K562 (cell line): ENCODE data around the gene MKNK1. TPM values are rescaled to one million over a fixed set of nuclear protein-coding genes. Genes with fewer than 3 reads are reported as not detected.

Experiments
- ATAC-seq: fragments of 200-7000 bp; cut with Tn5 transposase; 3 replicates; pipeline ENCODE4 v1.9.1; 2020; ENCODE audit warnings: moderate library complexity
- BruUV-seq: library from RNA; stranded (reverse); fragments of 400-500 nt; replicated peaks from 2 replicates; lab custom pipeline; 2021; lab: Mats Ljungman, UMichigan
- CTCF ChIA-PET: fragments of 300-600 bp; formaldehyde crosslinking; extraction: SDS; loops from one replicate; lab custom pipeline; 2021; ENCODE audit warnings: low intra/inter-chr PET ratio; lab: Yijun Ruan, JAX
- POLR2A ChIA-PET: fragments of 300-600, 350-650 bp; sonication (Branson Sonifier 250); formaldehyde crosslinking; extraction: SDS; loops from one replicate; lab custom pipeline; 2021; ENCODE audit warnings: antibody characterized with exemption, inconsistent platforms; lab: Yijun Ruan, JAX
- DNase-seq, 4 experiments: peaks; one replicate each; pipeline versions ENCODE4 v3.0.0 to v3.0.0-alpha.2; 2011 to 2018; ENCODE audit warnings: low spot score in 3 of 4, mixed read lengths in 3 of 4; ENCODE audit errors: extremely low read depth in 1 of 4
- FAIRE-seq: peaks from 2 replicates; lab custom pipeline; 2011; peaks lifted over from hg19 to GRCh38; lab: Jason Lieb, UNC
- H2AFZ ChIP-seq: 2 replicates; pipeline ENCODE4 v1.6.0; 2011; ENCODE audit warnings: low read depth, low read length, control low read depth, inconsistent platforms
- H3K27ac ChIP-seq: fragments of 200-600 bp; 3 replicates; pipeline ENCODE4 v1.8.0; 2011; ENCODE audit warnings: low read depth, mild to moderate bottlenecking, control low read depth, inconsistent platforms, low read length, moderate library complexity, mixed read lengths; ENCODE audit errors: extremely low read depth
- H3K27me3 ChIP-seq, 2 experiments: fragments of 300-600 bp in 1 of 2; 2 replicates in 1 of 2; 3 replicates in 1 of 2; pipeline versions ENCODE4 v1.6.0 to v1.8.0; 2011; ENCODE audit warnings: inconsistent platforms in 2 of 2, low read length in 2 of 2, mild to moderate bottlenecking in 1 of 2, mixed read lengths in 1 of 2, moderate library complexity in 1 of 2; ENCODE audit not compliant: control insufficient read depth in 2 of 2, insufficient read depth in 2 of 2
- H3K36me3 ChIP-seq: fragments of 300-600 bp; 3 replicates; pipeline ENCODE4 v1.8.0; 2011; ENCODE audit warnings: mild to moderate bottlenecking, low read length, inconsistent platforms; ENCODE audit not compliant: control insufficient read depth, insufficient read depth
- H3K4me1 ChIP-seq, 2 experiments: fragments of 200-600 bp in 1 of 2; replicated peaks in 1 of 2; 2 replicates in 1 of 2; 3 replicates in 1 of 2; pipeline versions ENCODE4 v1.5.1 to v1.8.0; 2011; ENCODE audit warnings: inconsistent platforms in 2 of 2, low read length in 2 of 2, mild to moderate bottlenecking in 1 of 2, mixed read lengths in 1 of 2, moderate library complexity in 1 of 2; ENCODE audit not compliant: control insufficient read depth in 2 of 2, insufficient read depth in 2 of 2
- H3K4me2 ChIP-seq: 2 replicates; pipeline ENCODE4 v1.6.1; 2011; ENCODE audit warnings: low read length, control low read depth, inconsistent platforms, mixed read lengths; ENCODE audit not compliant: insufficient read depth
- H3K4me3 ChIP-seq: fragments of 200-600 bp; sonication (generic), shearing (Covaris generic); 2 replicates; pipeline ENCODE4 v1.5.1; 2016; ENCODE audit warnings: control low read depth, inconsistent platforms
- H3K79me2 ChIP-seq: fragments of 200-600 bp; 3 replicates; pipeline ENCODE4 v1.8.0; 2011; ENCODE audit warnings: low read length, inconsistent platforms; ENCODE audit not compliant: control insufficient read depth, insufficient read depth
- H3K9ac ChIP-seq, 2 experiments: 2 replicates each; pipeline versions ENCODE4 v1.6.0 to v1.6.1; 2011; ENCODE audit warnings: low read depth in 2 of 2, low read length in 2 of 2, control low read depth in 1 of 2, inconsistent platforms in 1 of 2, mild to moderate bottlenecking in 1 of 2, mixed read lengths in 1 of 2; ENCODE audit not compliant: insufficient read depth in 1 of 2
- H3K9me1 ChIP-seq: one replicate; pipeline ENCODE4 v1.6.0; 2011; ENCODE audit warnings: inconsistent platforms, mild to moderate bottlenecking, low read length, moderate library complexity; ENCODE audit not compliant: control insufficient read depth, insufficient read depth
- H3K9me3 ChIP-seq: replicated peaks from 2 replicates; pipeline ENCODE4 v1.5.1; 2011; ENCODE audit warnings: low read depth, low read length, inconsistent platforms; ENCODE audit not compliant: control insufficient read depth, insufficient read depth
- H4K20me1 ChIP-seq: replicated peaks from 2 replicates; pipeline ENCODE4 v1.6.1; 2011; ENCODE audit warnings: low read length, inconsistent platforms, mixed read lengths; ENCODE audit not compliant: control insufficient read depth, insufficient read depth
- CEBPG ChIP-seq, 3 experiments: fragments of 200-800 bp in 1 of 3; sonication (Bioruptor generic) in 1 of 3; sonication (generic) in 1 of 3; formaldehyde crosslinking in 1 of 3; IDR thresholded peaks in 2 of 3; conservative IDR thresholded peaks in 1 of 3; 2 replicates each; pipeline versions ENCODE4 v1.6.1 to v1.8.0; 2016 to 2022; ENCODE audit warnings: missing compliant biosample characterization in 2 of 3, missing genetic modification characterization in 2 of 3, mild to moderate bottlenecking in 1 of 3, missing genetic modification reagents in 1 of 3
- DACH1 ChIP-seq: fragments of 450-650 bp; IDR thresholded peaks from 2 replicates; pipeline ENCODE4 v1.6.1; 2018; ENCODE audit not compliant: partially characterized antibody
- EHMT2 ChIP-seq: fragments of 450-650 bp; IDR thresholded peaks from 2 replicates; pipeline ENCODE4 v1.6.1; 2018; ENCODE audit warnings: antibody characterized with exemption
- FOXA3 ChIP-seq, 2 experiments: fragments of 450-650 bp in 1 of 2; sonication (generic) in 1 of 2; formaldehyde crosslinking; IDR thresholded peaks in 1 of 2; conservative IDR thresholded peaks in 1 of 2; 2 replicates each; pipeline versions ENCODE4 v1.4.0 to v1.8.0; 2020 to 2022; ENCODE audit warnings: mild to moderate bottlenecking in 2 of 2, missing genetic modification reagents in 1 of 2
- GABPB1 ChIP-seq: sonication (generic); formaldehyde crosslinking; IDR thresholded peaks from 2 replicates; pipeline ENCODE4 v1.8.0; 2022; ENCODE audit warnings: mild to moderate bottlenecking, missing genetic modification reagents
- GTF2B ChIP-seq: IDR thresholded peaks from 2 replicates; pipeline ENCODE4 v1.6.1; 2011; ENCODE audit not compliant: insufficient read length; ENCODE audit errors: extremely low read depth
- MBD1 ChIP-seq: fragments of 250-450 bp; sonication (Bioruptor Pico); IDR thresholded peaks from 2 replicates; pipeline ENCODE4 v1.8.0; 2022; ENCODE audit warnings: inconsistent platforms
- NR3C1 ChIP-seq: sonication (generic); formaldehyde crosslinking; IDR thresholded peaks from 2 replicates; pipeline ENCODE4 v1.8.1; 2022; ENCODE audit warnings: missing genetic modification reagents
- NRF1 ChIP-seq, 2 experiments: fragments of 450-650 bp; IDR thresholded peaks in 1 of 2; conservative IDR thresholded peaks in 1 of 2; 2 replicates each; pipeline ENCODE4 v1.6.1; 2014; ENCODE audit warnings: mild to moderate bottlenecking in 2 of 2
- PHB ChIP-seq: fragments of 250-450 bp; sonication (Bioruptor Pico); IDR thresholded peaks from 2 replicates; pipeline ENCODE4 v1.5.0; 2021
- THRAP3 ChIP-seq: fragments of 450-650 bp; IDR thresholded peaks from 2 replicates; pipeline ENCODE4 v1.6.1; 2016; ENCODE audit warnings: mild to moderate bottlenecking, inconsistent platforms, borderline replicate concordance
- ZNF232 ChIP-seq: sonication (generic); formaldehyde crosslinking; IDR thresholded peaks from 2 replicates; pipeline ENCODE4 v1.8.0; 2022; ENCODE audit warnings: mild to moderate bottlenecking, missing genetic modification reagents
- ZNF699 ChIP-seq: fragments of 250-450 bp; sonication (Bioruptor Pico); IDR thresholded peaks from 2 replicates; pipeline ENCODE4 v1.8.0; 2021; ENCODE audit warnings: mild to moderate bottlenecking, moderate library complexity; ENCODE audit not compliant: insufficient replicate concordance
- WGBS: fragments of 100-300 bp; shearing (Covaris generic); methylation state at CpG from one replicate; pipeline ENCODE4 v1.1.6; 2016; ENCODE audit warnings: low coverage, mixed read lengths; ENCODE audit not compliant: insufficient coverage; ENCODE audit errors: missing lambda C conversion rate; 5-methylcytosine and 5-hydroxymethylcytosine counted together
- in situ Hi-C: fragments of 300-500 bp; cut with MboI; formaldehyde crosslinking; loops from 4 replicates; pipeline ENCODE4 v1.15.0; 2018; ENCODE audit warnings: inconsistent platforms, mixed read lengths
- intact Hi-C: fragments of 100-400 bp; cut with micrococcal nuclease; formaldehyde crosslinking; loops from 2 replicates; pipeline ENCODE4 v1.14.2; 2022
- polyA plus RNA-seq, 8 experiments: library from polyadenylated mRNA; depleted of rRNA in 4 of 8; stranded (reverse) in 5 of 8; unstranded in 3 of 8; fragments of >200 nt; fragmentation: Nextera tagmentation in 2 of 8; fragmentation: Illumina TruSeq in 1 of 8; extraction: Ambion mirVana in 2 of 8; extraction: Trizol in 1 of 8; gene quantifications; 2 replicates each; pipeline versions ENCODE4 v1.2.1 to v1.2.3, GENCODE V29; 2011 to 2014; ENCODE audit warnings: inconsistent platforms in 1 of 8, missing spikeins in 1 of 8
- total RNA-seq, 7 experiments: library from RNA; depleted of rRNA in 6 of 7; stranded (reverse); fragments of >200 nt in 6 of 7; fragmentation: Illumina TruSeq in 2 of 7; extraction: Trizol in 2 of 7; gene quantifications; 2 replicates each; pipeline versions ENCODE4 v1.2.1 to v1.2.3, GENCODE V29; 2011 to 2021; ENCODE audit warnings: low replicate concordance in 1 of 7
- TF ChIP-seq, protein P1 (sequence below): sonication (generic); formaldehyde crosslinking; IDR thresholded peaks from 2 replicates; pipeline ENCODE4 v1.8.0; 2023; ENCODE audit warnings: mild to moderate bottlenecking, missing genetic modification reagents
- TF ChIP-seq, protein P2 (sequence below): fragments of 450-650 bp; IDR thresholded peaks from 2 replicates; pipeline ENCODE4 v1.6.1; 2016

The MKNK1 gene
- total and polyA plus RNA-seq, 9 of the 15 experiments (the other 6 are each of a cell fraction or from before 2014, with no cell fraction given), result 27.7 to 51.3 (median 43.7) TPM

- WGBS, result 63% methylated on average over 4 of the region's 4 CpGs
- BruUV-seq, result no TSS peak
- DNase-seq, result peak in 1 of 4 experiments; percentile 28
- Histone ChIP-seq H3K27ac (peak overlapping the region; percentile 29; the same call in 1 of the 3 replicates), H3K4me1 (peaks cover 10 to 38% of the 10 kb centered on the region in 2 experiments; a peak in 4 of 5 replicates), H3K9me3 (no peaks in the 10 kb centered on the region), H4K20me1 (0 out of 2 replicates have a peak, but pooled peaks cover 4% of the 10 kb centered on the region), H2AFZ (no peak overlapping the region), H3K27me3 (no peaks in the 10 kb centered on the region), H3K4me2 (no peak overlapping the region), H3K9me1 (no peaks in the 10 kb centered on the region), H3K9ac (no peak overlapping the region), H3K4me3 (no peak overlapping the region), H3K36me3 (peaks cover 76% of the 10 kb centered on the region), H3K79me2 (no peaks in the 10 kb centered on the region)
- peak; percentile 59 for ATAC-seq
- in situ Hi-C loops (no loop called here), intact Hi-C loops (no loop called here)
- ChIA-PET POLR2A (interaction anchor here (1.0 to 1.7 kb wide), 4 partner anchors 9 to 26 kb away, joined by 3 to 7 read pairs (median 4); no protein-coding TSS in a partner anchor), CTCF (no interaction called here)
- FAIRE-seq, result peak; percentile 32
- TF ChIP-seq, protein P1, sequence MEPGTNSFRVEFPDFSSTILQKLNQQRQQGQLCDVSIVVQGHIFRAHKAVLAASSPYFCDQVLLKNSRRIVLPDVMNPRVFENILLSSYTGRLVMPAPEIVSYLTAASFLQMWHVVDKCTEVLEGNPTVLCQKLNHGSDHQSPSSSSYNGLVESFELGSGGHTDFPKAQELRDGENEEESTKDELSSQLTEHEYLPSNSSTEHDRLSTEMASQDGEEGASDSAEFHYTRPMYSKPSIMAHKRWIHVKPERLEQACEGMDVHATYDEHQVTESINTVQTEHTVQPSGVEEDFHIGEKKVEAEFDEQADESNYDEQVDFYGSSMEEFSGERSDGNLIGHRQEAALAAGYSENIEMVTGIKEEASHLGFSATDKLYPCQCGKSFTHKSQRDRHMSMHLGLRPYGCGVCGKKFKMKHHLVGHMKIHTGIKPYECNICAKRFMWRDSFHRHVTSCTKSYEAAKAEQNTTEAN (CRISPR knock-in tag), result 0 out of 2 replicates have a peak, but pooled peaks have one; percentile 38
- TF ChIP-seq NR3C1 (CRISPR knock-in tag), result no peak
- no peak for TF ChIP-seq MBD1 (CRISPR knock-in tag)
- no peak for TF ChIP-seq DACH1
- peak; percentile 70; the same call in 1 of the 2 replicates for TF ChIP-seq CEBPG (CRISPR knock-in tag; IDR thresholded peaks at IDR 0.05)
- TF ChIP-seq CEBPG (tag; conservative IDR thresholded peaks at IDR 0.05 in 1 of 2, IDR thresholded peaks at IDR 0.05 in 1 of 2), result peak; percentile 74 to 94
- no peak for TF ChIP-seq GABPB1 (CRISPR knock-in tag)
- TF ChIP-seq ZNF232 (CRISPR knock-in tag), result peak; percentile 26; the same call in 1 of the 2 replicates
- no peak for TF ChIP-seq GTF2B
- no peak for TF ChIP-seq PHB (CRISPR knock-in tag)
- TF ChIP-seq, protein P2, sequence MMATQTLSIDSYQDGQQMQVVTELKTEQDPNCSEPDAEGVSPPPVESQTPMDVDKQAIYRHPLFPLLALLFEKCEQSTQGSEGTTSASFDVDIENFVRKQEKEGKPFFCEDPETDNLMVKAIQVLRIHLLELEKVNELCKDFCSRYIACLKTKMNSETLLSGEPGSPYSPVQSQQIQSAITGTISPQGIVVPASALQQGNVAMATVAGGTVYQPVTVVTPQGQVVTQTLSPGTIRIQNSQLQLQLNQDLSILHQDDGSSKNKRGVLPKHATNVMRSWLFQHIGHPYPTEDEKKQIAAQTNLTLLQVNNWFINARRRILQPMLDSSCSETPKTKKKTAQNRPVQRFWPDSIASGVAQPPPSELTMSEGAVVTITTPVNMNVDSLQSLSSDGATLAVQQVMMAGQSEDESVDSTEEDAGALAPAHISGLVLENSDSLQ, result peak; percentile 44; the same call in 1 of the 2 replicates
- TF ChIP-seq FOXA3 (CRISPR knock-in tag; conservative IDR thresholded peaks at IDR 0.05 in 1 of 2, IDR thresholded peaks at IDR 0.05 in 1 of 2), result no peak
- no peak for TF ChIP-seq THRAP3
- TF ChIP-seq NRF1 (conservative IDR thresholded peaks at IDR 0.05 in 1 of 2, IDR thresholded peaks at IDR 0.05 in 1 of 2), result peak; percentile 11 to 38; a peak in 2 of 4 replicates
- no peak for TF ChIP-seq ZNF699
- TF ChIP-seq EHMT2, result no peak
Observed at GRCh38 chr1:46581681-46582455, 22.2 kb downstream of the MKNK1 start.
